HG03439 (cell line): ENCODE data around the gene MARCHF6.

ENCODE experiments used
- ATAC-seq: cut with Tn5 transposase; IDR thresholded peaks from one replicate; pipeline ENCODE4 v1.9.1; 2021; ENCODE audit warnings: mild to moderate bottlenecking, moderate library complexity; ENCODE audit not compliant: unreplicated experiment

Gene MARCHF6, protein sequence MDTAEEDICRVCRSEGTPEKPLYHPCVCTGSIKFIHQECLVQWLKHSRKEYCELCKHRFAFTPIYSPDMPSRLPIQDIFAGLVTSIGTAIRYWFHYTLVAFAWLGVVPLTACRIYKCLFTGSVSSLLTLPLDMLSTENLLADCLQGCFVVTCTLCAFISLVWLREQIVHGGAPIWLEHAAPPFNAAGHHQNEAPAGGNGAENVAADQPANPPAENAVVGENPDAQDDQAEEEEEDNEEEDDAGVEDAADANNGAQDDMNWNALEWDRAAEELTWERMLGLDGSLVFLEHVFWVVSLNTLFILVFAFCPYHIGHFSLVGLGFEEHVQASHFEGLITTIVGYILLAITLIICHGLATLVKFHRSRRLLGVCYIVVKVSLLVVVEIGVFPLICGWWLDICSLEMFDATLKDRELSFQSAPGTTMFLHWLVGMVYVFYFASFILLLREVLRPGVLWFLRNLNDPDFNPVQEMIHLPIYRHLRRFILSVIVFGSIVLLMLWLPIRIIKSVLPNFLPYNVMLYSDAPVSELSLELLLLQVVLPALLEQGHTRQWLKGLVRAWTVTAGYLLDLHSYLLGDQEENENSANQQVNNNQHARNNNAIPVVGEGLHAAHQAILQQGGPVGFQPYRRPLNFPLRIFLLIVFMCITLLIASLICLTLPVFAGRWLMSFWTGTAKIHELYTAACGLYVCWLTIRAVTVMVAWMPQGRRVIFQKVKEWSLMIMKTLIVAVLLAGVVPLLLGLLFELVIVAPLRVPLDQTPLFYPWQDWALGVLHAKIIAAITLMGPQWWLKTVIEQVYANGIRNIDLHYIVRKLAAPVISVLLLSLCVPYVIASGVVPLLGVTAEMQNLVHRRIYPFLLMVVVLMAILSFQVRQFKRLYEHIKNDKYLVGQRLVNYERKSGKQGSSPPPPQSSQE

DNA sequence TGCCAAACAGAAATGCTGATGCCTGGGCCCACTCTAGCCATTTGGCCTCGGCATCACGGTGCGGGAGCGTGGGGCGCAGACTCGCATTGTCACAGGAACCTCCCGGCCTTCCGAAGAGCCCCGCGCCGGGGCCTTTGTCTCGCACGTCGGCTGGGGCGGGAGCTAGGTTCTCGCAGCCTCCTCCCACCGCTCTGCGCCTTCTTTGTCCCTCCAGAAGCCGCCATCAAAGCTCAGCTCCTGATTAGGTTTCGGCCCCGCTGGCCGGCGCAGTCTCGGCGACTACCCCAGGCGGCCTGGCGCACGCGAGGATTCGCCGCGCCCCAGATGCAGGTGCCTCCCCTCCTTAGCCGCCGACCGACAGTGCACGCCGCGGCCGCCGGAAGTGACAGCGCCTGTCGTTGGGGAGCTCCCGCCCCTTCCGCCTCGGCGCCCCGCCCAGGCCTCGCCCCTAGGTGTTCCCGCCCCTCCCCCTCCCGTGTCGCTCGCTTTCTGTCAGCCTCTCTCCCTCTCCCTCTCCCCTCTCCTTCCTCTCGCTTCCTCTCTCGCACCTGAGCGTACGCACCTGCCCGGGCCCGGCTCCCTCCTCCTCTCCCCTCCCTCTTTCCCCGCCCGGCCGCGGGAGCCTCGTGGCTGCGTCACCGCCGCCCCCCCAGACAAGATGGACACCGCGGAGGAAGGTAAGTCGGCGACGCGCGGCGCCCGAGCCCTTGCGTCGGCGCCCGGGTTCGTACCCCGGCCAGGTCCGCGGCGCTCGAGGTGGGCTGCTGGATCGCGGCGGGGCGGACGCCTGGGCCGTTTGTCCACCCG is at the start of gene MARCHF6:
MARCHF6 (plus strand) TSS at position 455 of the 807 bp plus-strand sequence; CDS start at position 659, 204 bp downstream.
- ATAC-seq, result peak; percentile 92

DNA sequence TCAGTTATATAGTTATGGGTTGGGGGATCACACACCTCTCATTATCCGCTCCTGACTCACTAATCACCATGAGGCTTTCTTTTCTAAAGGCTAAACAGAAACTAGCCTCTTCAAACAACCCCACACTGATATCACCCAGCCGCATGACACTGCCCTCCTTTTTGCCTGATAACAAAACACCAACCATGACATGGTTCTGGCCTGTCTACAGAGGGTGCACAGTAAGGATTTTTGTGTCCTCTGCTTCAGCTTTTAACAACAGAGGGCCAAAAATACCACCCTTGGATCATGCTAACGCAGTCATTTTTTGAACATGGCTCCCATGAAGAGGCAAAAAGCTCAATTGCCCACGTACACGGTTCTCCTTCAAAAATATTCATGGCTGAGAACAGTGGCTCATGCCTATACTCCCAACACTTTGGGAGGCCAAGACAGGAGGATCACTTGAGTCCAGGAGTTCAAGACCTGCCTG is 49.8 kb upstream of the MARCHF6 start:
- ATAC-seq, result no peak

DNA sequence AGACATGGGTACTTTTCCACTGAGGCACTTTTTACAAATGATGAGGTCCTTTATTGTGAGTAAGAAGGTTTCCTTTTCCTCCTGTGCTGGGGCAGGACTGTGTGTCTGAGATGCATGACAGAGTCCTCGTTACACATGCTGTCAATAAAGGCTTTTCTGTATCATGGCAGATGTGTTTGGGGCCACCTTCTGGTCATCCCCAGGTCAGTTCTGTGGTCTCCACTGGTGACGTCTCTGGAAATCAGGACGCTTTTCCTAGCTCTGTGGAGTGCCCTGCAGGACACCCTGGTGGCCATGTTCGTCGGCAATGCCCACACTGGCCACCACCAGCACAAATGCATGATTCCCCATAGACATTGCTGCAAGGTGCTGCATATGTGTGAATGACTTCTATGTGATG is 48.6 kb upstream of the MARCHF6 start:
- no peak for ATAC-seq

DNA sequence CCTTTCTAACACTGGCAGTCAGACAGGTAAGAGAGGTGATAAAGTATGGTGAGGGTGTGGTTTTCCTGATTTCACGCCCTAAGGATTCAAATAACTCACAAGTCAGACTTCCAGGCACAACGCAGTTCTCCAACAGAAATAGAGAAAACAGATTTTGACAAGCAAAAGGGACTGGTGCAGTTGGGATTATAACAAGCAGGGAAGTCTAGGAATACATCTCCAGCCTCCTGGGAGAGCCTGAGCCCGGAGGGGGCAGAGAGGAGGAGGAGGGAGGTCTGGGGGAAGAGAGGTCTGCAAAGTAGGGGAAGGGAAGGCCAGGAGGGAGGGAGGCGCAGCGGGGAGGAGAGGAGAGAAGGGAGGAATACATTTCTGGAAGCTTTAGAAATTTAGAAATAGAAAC is 47.4 kb upstream of the MARCHF6 start:
- no peak for ATAC-seq

DNA sequence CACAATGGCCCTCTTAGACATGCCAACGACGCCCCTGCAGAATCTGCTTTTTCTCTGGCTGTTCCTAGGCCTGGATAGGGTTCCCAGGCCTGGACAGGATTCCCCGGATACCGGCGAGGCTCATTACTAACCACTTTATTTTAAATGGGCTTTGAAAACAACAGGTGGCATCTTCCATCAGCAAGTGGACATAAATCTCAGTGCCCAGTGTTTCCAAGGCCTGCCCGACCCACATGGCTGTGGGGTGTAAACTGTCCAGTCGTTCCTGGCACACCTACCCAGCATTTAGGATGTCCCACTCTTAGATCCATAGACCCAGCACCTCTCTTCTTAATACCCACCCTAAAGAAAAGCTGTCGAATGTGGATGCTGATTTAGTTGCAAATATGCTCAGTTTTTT is 46.7 kb upstream of the MARCHF6 start:
- ATAC-seq, result no peak

DNA sequence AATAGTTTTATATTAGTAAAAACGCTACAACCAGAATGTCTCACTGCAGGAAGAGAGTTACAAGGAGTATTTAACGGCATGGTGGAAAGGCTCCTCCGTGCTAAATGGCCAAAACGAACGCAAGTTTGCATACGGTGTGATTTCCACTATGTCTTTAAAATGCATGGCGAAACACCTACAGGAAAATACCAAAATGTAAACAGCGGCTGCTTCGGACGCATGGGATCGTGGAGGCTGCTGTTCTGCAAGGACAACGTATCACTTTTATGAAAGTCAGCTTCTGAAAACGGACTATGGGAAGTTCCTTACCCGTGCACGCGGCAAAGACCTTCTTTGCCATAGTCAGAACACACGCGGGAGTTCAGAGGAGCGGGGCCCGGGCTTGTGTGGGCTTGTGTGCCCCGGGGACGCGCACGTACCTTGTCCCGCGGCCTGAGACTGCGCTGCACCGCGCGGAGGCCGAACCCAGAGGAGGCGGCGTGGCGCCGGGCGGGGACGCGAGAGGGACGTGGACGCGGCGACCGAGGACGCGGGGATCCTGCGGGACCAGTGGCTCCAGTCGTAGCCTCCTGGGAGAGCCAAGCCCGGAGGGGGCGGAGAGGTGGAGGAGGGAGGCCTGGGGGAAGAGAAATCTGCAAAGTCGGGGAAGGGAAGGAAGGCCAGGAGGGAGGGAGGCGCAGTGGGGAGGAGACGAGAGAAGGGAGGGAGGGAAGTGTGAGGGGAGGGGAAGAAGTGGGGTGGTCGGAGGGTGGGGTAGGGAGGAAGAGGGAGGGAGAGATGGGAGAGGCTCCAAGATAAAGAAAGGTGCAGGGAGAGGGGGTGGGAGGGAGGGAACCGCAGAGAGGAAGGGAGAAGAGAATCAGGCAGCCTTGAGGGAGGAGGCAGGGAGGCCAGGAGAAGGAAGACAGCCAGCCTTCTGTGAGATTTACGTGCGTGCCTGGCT is 46.0 kb upstream of the MARCHF6 start, which contains the start of gene CMBL:
CMBL (minus strand) TSS at position 697 of the 943 bp plus-strand sequence. CDS start 17,140 bp downstream, outside the sequence.
- ATAC-seq, result peak; percentile 65

DNA sequence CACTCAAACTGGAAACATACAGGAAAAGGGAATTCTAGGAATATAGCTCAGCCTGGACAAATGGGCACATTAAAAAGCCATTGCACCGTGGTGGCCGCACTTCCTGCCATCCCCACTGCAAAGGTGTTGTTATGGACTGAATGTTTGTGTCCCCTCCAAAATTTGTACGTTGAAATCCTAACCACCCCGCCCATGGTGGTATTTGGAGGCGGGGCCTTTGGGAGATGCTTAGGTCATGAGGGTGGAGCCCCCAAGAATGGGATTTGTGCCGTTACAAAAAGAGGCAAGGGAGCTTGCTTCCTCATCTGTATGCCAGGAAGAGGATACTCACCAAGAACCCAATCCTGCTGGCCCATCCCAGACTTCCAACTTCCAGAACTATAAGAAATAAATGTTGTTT is 44.7 kb upstream of the MARCHF6 start:
- ATAC-seq, result no peak

DNA sequence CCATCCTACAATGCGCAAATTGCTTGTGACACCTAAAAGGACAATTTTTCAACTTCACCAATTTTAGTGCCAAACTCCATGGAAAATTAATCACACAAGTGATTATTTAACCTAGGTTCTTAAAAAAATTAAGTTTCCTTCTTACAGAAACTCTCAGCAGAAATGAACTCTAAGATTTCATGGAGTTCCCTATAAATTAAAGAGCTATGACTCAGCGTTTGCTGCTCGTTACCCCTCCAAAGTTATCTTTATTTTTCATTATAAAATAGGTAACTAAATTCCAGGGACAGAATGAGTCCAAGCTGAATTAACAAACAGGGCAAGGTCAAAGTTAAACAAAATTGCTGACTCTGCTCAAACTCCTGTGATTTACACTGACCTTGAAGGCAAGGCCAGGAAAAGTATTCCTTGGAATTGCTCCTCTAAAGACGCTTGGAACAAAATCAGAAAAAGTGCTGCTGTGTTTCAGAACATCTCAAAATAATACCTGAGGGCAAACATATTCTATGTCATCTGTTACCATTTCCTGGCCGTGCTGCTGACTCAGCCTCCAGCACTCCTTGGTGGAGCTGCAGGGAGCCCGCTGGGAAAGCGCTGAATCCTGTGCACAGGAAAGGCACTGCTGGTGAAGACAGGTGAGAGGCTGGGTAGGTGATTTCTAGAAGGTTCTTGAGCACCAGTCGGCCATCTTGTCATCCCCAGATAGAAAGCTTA is 43.3 kb upstream of the MARCHF6 start:
- no peak for ATAC-seq

DNA sequence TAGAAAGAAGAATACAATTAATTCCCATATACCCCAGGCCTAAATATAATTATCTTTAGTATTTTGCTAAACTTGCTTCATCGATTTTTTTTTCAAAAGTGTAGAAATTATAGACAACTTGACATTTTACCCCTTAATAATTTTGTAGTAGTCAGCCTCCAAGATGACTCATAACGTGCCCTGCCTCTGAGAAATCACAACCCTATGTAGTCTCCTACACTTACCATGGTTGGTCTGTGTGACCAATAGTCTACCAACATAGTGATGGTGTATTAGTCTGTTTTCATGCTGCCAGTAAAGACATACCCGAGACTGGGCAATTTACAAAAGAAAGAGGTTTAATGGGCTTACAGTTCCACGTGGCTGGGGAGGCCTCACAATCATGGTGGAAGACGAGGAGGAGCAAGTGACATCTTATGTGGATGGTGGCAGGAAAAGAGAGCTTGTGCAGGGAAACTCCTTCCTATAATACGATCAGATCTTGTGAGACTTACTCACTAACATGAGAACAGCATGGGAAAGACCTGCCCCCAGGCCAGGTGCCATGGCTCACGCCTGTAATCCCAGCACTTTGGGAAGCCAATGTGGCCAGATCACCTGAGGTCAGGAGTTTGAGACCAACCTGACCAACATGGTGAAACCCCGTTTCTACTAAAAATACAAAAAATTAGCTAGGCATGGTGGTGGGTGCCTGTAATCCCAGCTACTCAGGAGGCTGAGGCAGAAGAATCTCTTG is 42.5 kb upstream of the MARCHF6 start:
- peak; percentile 62 for ATAC-seq

DNA sequence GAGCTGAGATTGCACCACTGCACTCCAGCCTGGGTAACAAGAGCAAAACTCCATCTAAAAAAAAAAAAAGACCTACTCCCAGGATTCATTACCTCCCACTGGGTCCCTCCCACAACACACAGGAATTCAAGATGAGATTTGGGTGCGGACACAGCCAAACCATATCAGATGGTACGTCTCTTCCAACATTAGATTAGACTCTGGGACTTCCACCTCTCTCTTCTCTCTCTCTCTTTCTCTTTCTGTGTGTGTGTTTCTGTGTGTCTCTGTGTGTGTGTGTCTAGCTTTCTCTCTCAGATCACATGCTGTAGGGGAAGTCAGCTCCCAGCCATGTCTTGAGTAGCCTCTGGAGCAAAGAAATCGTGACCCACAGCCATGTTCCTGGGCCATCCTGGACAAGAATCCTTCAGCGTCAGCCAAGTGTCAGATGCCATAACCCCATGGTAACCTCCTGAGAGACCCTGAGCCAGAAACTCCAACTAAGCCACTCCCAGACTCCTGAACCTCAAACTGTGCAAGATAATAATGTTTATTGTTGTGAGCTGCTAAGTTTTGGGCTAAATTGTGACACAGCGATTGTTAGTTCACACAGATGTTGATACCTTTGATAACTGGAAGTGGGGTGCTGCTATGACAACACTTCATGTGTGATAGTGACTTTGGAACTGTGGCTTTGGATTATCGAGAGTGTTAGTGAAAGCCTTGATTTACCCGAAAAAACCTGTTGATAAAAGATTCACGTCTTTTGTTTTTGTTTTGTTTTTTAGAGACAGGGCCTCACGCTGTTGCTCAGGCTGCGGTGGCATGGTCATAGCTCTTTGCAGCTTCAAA is 41.7 kb upstream of the MARCHF6 start:
- ATAC-seq, result no peak

DNA sequence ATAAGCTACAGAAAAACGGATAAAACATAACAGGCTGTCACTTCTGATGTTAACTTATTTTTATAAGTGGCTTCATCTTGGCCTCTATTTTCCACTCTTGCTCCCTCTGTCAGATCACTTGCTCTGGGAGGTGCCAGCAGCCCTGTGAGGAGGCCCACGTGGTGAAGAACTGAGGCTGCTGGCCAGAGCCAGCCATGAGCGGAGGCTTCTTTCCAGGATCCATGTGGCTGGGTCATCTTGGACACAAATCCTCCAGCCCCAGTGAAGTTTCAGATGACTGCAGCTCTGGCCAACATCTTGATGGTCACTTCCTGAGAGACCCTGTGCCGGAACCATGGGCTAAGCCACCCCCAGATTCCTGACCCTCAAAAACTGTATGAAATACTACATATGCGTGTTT is 38.3 kb upstream of the MARCHF6 start:
- no peak for ATAC-seq

DNA sequence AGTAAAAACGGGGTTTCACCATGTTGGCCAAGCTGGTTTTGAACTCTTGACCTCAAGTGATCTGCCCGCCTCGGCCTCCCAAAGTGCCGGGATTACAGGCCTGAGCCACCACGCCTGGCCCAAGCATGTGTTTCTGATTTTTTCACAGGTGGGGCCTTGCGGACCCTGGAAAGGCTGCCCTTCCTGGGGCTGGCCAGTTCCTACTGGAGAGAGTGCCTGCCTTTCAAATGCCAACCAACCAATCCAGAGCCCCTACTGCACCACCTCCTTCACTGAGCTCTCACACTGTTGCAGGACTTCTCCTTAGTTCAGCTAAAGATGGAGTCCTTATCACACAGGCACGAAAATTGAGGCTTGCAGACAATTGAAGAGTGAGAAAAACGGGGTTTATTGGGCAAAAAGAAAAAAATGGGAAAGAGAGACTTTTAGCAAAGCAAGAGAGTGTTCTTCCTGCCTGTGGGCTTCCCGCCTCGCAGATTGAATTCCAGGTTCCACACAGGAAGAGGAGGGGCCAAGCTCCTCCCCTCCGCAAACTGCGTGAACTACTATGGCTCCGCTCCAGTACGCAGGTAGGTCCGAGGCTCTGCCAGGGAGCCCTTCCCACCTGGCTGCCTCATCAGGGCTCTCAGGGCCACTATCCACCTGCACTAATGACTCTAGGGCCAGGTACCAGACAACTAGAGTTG is 37.5 kb upstream of the MARCHF6 start:
- ATAC-seq, result no peak

DNA sequence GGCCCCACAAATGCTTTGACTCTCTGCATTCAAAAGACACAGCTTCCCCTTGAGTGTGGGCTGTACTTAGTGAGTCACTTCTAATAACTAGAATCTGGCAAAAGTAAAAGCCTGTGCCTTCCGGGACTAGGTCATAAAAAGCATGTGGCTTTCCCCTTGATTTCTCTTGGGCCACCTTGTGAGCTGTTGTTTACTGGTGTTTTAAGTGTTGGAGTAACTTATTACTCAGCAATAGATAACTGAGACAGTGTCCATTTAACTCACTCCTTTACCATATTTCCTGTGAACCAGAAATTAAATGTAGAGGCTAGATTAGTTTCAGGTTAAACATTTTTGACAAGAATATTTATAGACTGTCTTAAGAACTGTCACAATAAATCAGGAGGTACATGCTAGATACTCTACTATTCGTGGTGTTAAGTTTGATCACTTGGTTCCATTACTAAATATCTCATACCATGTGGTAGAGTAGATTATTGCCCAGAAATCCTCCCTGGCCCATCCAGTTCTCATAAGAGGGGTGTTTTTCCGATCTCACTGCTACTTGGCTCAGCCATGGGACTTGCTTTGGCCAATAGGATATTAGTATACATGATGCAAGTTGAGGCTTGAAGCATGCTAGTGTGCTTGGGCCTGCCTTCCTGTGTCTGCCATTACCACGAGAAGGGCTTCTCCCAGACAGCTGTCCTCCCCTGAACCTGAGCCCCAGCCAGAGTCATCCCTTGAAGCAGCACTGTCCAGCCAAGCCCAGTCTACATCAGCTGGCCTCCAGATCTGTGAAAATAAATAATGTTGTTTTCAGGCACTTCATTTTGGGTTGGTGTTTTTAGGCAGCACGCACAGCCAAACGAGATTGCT is 35.4 kb upstream of the MARCHF6 start:
- ATAC-seq, result no peak

DNA sequence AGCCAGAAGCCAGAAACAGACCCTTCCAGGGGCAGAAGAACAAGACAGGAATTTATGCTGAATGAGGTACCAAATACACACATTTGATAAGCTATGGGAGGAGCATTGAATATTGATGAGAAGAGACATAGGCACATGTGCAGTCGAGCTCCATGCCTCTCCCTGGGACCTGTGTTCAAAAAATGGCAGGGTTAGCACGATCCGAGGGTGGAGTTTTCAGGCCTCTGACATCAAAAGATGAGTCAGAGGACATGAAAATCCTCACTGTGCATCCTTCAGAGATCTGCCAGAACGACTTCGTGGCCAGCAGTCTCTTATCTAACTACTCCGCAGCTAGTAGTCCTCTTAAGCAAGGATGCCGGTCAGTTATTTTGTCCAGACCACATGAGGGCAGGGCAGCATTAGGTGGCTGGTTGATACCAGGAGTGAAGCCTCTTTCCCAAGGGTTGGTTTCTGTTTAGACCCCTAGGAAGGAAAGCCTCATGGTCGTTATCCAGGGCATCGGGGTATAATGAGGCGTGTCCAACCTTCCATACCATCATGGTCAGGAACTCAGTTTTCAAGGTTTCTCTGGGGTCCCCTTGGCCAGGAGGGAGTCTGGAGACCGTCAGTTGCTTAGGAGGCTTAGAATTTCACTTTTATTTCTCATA is 34.2 kb upstream of the MARCHF6 start:
- ATAC-seq, result no peak

DNA sequence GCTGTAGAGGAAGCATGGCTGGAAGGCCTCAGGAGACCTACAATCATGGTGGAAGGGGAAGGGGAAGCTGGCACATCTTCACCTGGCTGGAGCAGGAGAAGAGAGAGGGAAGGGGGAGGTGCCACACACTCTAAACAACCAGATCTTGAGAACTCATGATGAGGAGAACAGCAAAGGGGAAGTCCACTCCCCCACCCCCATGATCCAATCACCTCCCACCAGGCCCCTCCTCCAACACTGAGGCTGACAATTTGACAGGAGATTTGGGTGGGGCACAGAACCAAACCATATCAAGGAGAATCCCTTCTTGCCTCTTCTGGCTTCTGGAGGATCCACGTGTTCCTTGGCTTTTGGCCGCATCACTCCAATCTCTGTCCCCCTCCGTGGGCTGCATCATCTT is 32.7 kb upstream of the MARCHF6 start:
- ATAC-seq, result no peak
